Measurements from ENCODE around the gene PORCN. TPM values are rescaled to one million over a fixed set of nuclear protein-coding genes. Genes with fewer than 3 reads are reported as not detected.

PORCN gene
- total RNA-seq, 1 experiment from 2014 or later, result 12.6 TPM

GRCh38 chrX:48459483-48459882 lies 49.3 kb upstream of the PORCN start:
- H4K20me1 ChIP-seq (ENCODE audit: control insufficient read depth, insufficient read depth, insufficient read length), result no peaks in the 10 kb centered on the region
- H3T11ph ChIP-seq (ENCODE audit: low read length), result no peak overlapping the region
- H2BK20ac ChIP-seq (ENCODE audit: low read depth, low read length, poor library complexity, severe bottlenecking), result no peak overlapping the region
- H2BK15ac ChIP-seq (ENCODE audit: low read depth, low read length), result no peak overlapping the region
- no peak overlapping the region for H4K5ac ChIP-seq (ENCODE audit: insufficient read length, low read depth, low read length)
- no peak overlapping the region for H3K4ac ChIP-seq (ENCODE audit: low read depth, low read length)
- no peak overlapping the region for H2BK5ac ChIP-seq (ENCODE audit: insufficient read length, low read length)
- no peaks in the 10 kb centered on the region for H3K27me3 ChIP-seq (ENCODE audit: insufficient read depth, low read length)
- no peak overlapping the region for H3K4me2 ChIP-seq (ENCODE audit: insufficient read depth, insufficient read length, low read length)
- peaks cover 40% of the 10 kb centered on the region for H3K9me3 ChIP-seq (ENCODE audit: control insufficient read depth, low read depth, low read length)
- no peak overlapping the region for H3K56ac ChIP-seq (ENCODE audit: insufficient read length, low read depth, low read length)
- no peak overlapping the region for H2BK12ac ChIP-seq (ENCODE audit: insufficient read length, low read depth, low read length)
- no peak overlapping the region for H3K23ac ChIP-seq (ENCODE audit: insufficient read length, low read depth, low read length)
- H3K9ac ChIP-seq (ENCODE audit: extremely low read depth, insufficient read length, low read length), result no peak overlapping the region
- H4K8ac ChIP-seq (replicated peaks; ENCODE audit: insufficient read length, low read depth, low read length), result no peak overlapping the region
- WGBS (ENCODE audit: extremely low coverage, insufficient read length, low lambda C conversion rate), result no CpG with 5 or more reads among the region's 6 CpGs
- H2BK120ac ChIP-seq (ENCODE audit: low read depth, low read length, poor library complexity, severe bottlenecking), result no peak overlapping the region
- H2AK5ac ChIP-seq (ENCODE audit: insufficient read length, low read length), result no peak overlapping the region
- no peaks in the 10 kb centered on the region for H3K27me3 Mint-ChIP-seq (ENCODE audit: low read depth)
- H3K4me1 Mint-ChIP-seq, result no peaks in the 10 kb centered on the region
- DNase-seq, result no peak
- TF ChIP-seq CTCF (conservative IDR thresholded peaks at IDR 0.05), result no peak
- H3K79me1 ChIP-seq (ENCODE audit: insufficient read depth, low read depth, low read length, poor library complexity, severe bottlenecking), result no peaks in the 10 kb centered on the region
- no peak overlapping the region; a peak in 1 of 5 replicates for H3K4me3 Mint-ChIP-seq
- H3K79me2 ChIP-seq (ENCODE audit: insufficient read depth, low read length), result no peaks in the 10 kb centered on the region
- no peak overlapping the region for H3K14ac ChIP-seq (ENCODE audit: insufficient read depth, low read length)
- no peak overlapping the region for H2AFZ ChIP-seq (ENCODE audit: low read length)
- H3K4me1 ChIP-seq (ENCODE audit: insufficient read depth, low read length), result no peaks in the 10 kb centered on the region
- H3K9me3 Mint-ChIP-seq, result peaks cover 68 to 73% of the 10 kb centered on the region in 2 experiments
- no peak overlapping the region for H3K27ac ChIP-seq (ENCODE audit: insufficient read length, low read depth, low read length)
- H3K27ac Mint-ChIP-seq, result no peak overlapping the region
- peaks cover 35 to 46% (median 44%) of the 10 kb centered on the region in 3 experiments for H3K36me3 Mint-ChIP-seq (ENCODE audit: insufficient read depth in 1 of 3, low read depth in 3 of 3)
- H3K23me2 ChIP-seq (ENCODE audit: insufficient read length, low read depth, low read length, poor library complexity, severe bottlenecking), result no peaks in the 10 kb centered on the region
- H4K91ac ChIP-seq (ENCODE audit: insufficient read length, low read depth, low read length), result no peak overlapping the region
- H3K18ac ChIP-seq (ENCODE audit: insufficient read length, low read depth, low read length), result no peak overlapping the region

Measured in H9 (cell line).